Measurements from ENCODE around the gene TRAF4.
A peak's percentile ranks its signal among the peaks of the same experiment; 100 is the strongest.
"Not testable (repeated sequence)": the region's sequence is repeated elsewhere in the genome, so short reads cannot be mapped to it uniquely, and the experiment has no call there.

The TRAF4 gene

GRCh38 chr17:28716740-28717577 is 26.9 kb upstream of the TRAF4 start:
- peak overlapping the region; percentile 64 to 81 for H3K4me3 ChIP-seq (ENCODE audit: low read length in 2 of 2)
- peaks cover 17 to 27% of the 10 kb centered on the region in 2 donors for H3K36me3 ChIP-seq (ENCODE audit: control insufficient read depth in 2 of 2, insufficient read depth in 2 of 2, low read length in 2 of 2)
- H3K9me3 ChIP-seq (ENCODE audit: control insufficient read depth in 2 of 2, low read length in 2 of 2) = no peaks in the 10 kb centered on the region
- H3K27me3 ChIP-seq (ENCODE audit: control insufficient read depth in 1 of 2, insufficient read depth in 2 of 2, low read length in 2 of 2) = no peaks in the 10 kb centered on the region
- H3K9ac ChIP-seq (ENCODE audit: low read length in 2 of 2) = peak overlapping the region; percentile 85 to 89
- peak overlapping the region; percentile 89 for H3K27ac ChIP-seq (ENCODE audit: low read length)
- H3K4me1 ChIP-seq (ENCODE audit: control insufficient read depth, insufficient read depth, low read length) = peaks cover 49% of the 10 kb centered on the region

- H3K27ac ChIP-seq (ENCODE audit: low read length) = peak within 1 kb of the TSS; percentile 89
- H3K9me3 ChIP-seq (ENCODE audit: control insufficient read depth in 2 of 2, low read length in 2 of 2) = no peaks in the 10 kb centered on the region
- peak within 1 kb of the TSS; percentile 85 to 89 for H3K9ac ChIP-seq (ENCODE audit: low read length in 2 of 2)
- peak within 1 kb of the TSS; percentile 64 to 81 for H3K4me3 ChIP-seq (ENCODE audit: low read length in 2 of 2)
- H3K27me3 ChIP-seq (ENCODE audit: control insufficient read depth in 1 of 2, insufficient read depth in 2 of 2, low read length in 2 of 2) = no peaks in the 10 kb centered on the region
- H3K4me1 ChIP-seq (ENCODE audit: control insufficient read depth, insufficient read depth, low read length) = peaks cover 49% of the 10 kb centered on the region
- peaks cover 23 to 30% of the 10 kb centered on the region in 2 donors for H3K36me3 ChIP-seq (ENCODE audit: control insufficient read depth in 2 of 2, insufficient read depth in 2 of 2, low read length in 2 of 2)
These were observed 26.1 kb upstream of the TRAF4 start, which contains the start of gene RAB34 for GRCh38 chr17:28717578-28718332. Gene RAB34, minus strand, starts transcription at chr17:28717868. Its CDS starts 602 bp downstream, at chr17:28717266.

GRCh38 chr17:28718333-28719020 is 25.3 kb upstream of the TRAF4 start:
- peak overlapping the region; percentile 84 to 89 for H3K9ac ChIP-seq (ENCODE audit: low read length in 2 of 2)
- peaks cover 49% of the 10 kb centered on the region for H3K4me1 ChIP-seq (ENCODE audit: control insufficient read depth, insufficient read depth, low read length)
- peak overlapping the region; percentile 64 to 81 for H3K4me3 ChIP-seq (ENCODE audit: low read length in 2 of 2)
- H3K27me3 ChIP-seq (ENCODE audit: control insufficient read depth in 1 of 2, insufficient read depth in 2 of 2, low read length in 2 of 2) = no peaks in the 10 kb centered on the region
- peak overlapping the region; percentile 89 for H3K27ac ChIP-seq (ENCODE audit: low read length)
- H3K36me3 ChIP-seq (ENCODE audit: control insufficient read depth in 2 of 2, insufficient read depth in 2 of 2, low read length in 2 of 2) = peaks cover 30 to 37% of the 10 kb centered on the region in 2 donors
- H3K9me3 ChIP-seq (ENCODE audit: control insufficient read depth in 2 of 2, low read length in 2 of 2) = no peaks in the 10 kb centered on the region

- no peaks in the 10 kb centered on the region for H3K27me3 ChIP-seq (ENCODE audit: control insufficient read depth in 1 of 2, insufficient read depth in 2 of 2, low read length in 2 of 2)
- H3K9me3 ChIP-seq (ENCODE audit: control insufficient read depth in 2 of 2, low read length in 2 of 2) = no peaks in the 10 kb centered on the region
- H3K4me3 ChIP-seq (ENCODE audit: low read length in 2 of 2) = peak overlapping the region; percentile 93 to 96
- H3K4me1 ChIP-seq (ENCODE audit: control insufficient read depth, insufficient read depth, low read length) = peaks cover 49% of the 10 kb centered on the region
- peak overlapping the region; percentile 87 to 89 for H3K9ac ChIP-seq (ENCODE audit: low read length in 2 of 2)
- peak overlapping the region; percentile 76 for H3K27ac ChIP-seq (ENCODE audit: low read length)
- H3K36me3 ChIP-seq (ENCODE audit: control insufficient read depth in 2 of 2, insufficient read depth in 2 of 2, low read length in 2 of 2) = peaks cover 31 to 39% of the 10 kb centered on the region in 2 donors
These were observed 24.8 kb upstream of the TRAF4 start for GRCh38 chr17:28719021-28719433.

- Histone ChIP-seq H3K4me3 (ENCODE audit: low read length in 2 of 2) (peak overlapping the region; percentile 93 to 96), H3K27me3 (ENCODE audit: control insufficient read depth in 1 of 2, insufficient read depth in 2 of 2, low read length in 2 of 2) (no peaks in the 10 kb centered on the region), H3K27ac (ENCODE audit: low read length) (peak overlapping the region; percentile 76), H3K4me1 (ENCODE audit: control insufficient read depth, insufficient read depth, low read length) (peaks cover 55% of the 10 kb centered on the region), H3K36me3 (ENCODE audit: control insufficient read depth in 2 of 2, insufficient read depth in 2 of 2, low read length in 2 of 2) (peaks cover 22 to 31% of the 10 kb centered on the region in 2 donors), H3K9me3 (ENCODE audit: control insufficient read depth in 2 of 2, low read length in 2 of 2) (no peaks in the 10 kb centered on the region), H3K9ac (ENCODE audit: low read length in 2 of 2) (peak overlapping the region; percentile 87 to 89)
These were observed 23.4 kb upstream of the TRAF4 start for GRCh38 chr17:28720247-28720996.

- Histone ChIP-seq H3K36me3 (ENCODE audit: control insufficient read depth in 2 of 2, insufficient read depth in 2 of 2, low read length in 2 of 2) (peaks cover 22 to 28% of the 10 kb centered on the region in 2 donors), H3K4me1 (ENCODE audit: control insufficient read depth, insufficient read depth, low read length) (peaks cover 58% of the 10 kb centered on the region), H3K9ac (ENCODE audit: low read length in 2 of 2) (peak overlapping the region in 1 of 2 donors; percentile 89), H3K4me3 (ENCODE audit: low read length in 2 of 2) (peak overlapping the region; percentile 93 to 96)
- H3K27me3 ChIP-seq (ENCODE audit: control insufficient read depth in 1 of 2, insufficient read depth in 2 of 2, low read length in 2 of 2); H3K27ac ChIP-seq (ENCODE audit: low read length); H3K9me3 ChIP-seq (ENCODE audit: control insufficient read depth in 2 of 2, low read length in 2 of 2): not testable (repeated sequence)
These were observed 22.8 kb upstream of the TRAF4 start for GRCh38 chr17:28720997-28721329.

GRCh38 chr17:28722417-28723158 is 21.2 kb upstream of the TRAF4 start:
- peaks cover 22 to 27% of the 10 kb centered on the region in 2 donors for H3K36me3 ChIP-seq (ENCODE audit: control insufficient read depth in 2 of 2, insufficient read depth in 2 of 2, low read length in 2 of 2)
- H3K9me3 ChIP-seq (ENCODE audit: control insufficient read depth in 2 of 2, low read length in 2 of 2) = no peaks in the 10 kb centered on the region
- peaks cover 2 to 10% of the 10 kb centered on the region in 2 donors for H3K27me3 ChIP-seq (ENCODE audit: control insufficient read depth in 1 of 2, insufficient read depth in 2 of 2, low read length in 2 of 2)
- no peak overlapping the region for H3K27ac ChIP-seq (ENCODE audit: low read length)
- no peak overlapping the region for H3K9ac ChIP-seq (ENCODE audit: low read length in 2 of 2)
- no peak overlapping the region for H3K4me3 ChIP-seq (ENCODE audit: low read length in 2 of 2)
- peaks cover 59% of the 10 kb centered on the region for H3K4me1 ChIP-seq (ENCODE audit: control insufficient read depth, insufficient read depth, low read length)

- H3K9me3 ChIP-seq (ENCODE audit: control insufficient read depth in 2 of 2, low read length in 2 of 2) = no peaks in the 10 kb centered on the region
- no peak overlapping the region for H3K9ac ChIP-seq (ENCODE audit: low read length in 2 of 2)
- peaks cover 2 to 10% of the 10 kb centered on the region in 2 donors for H3K27me3 ChIP-seq (ENCODE audit: control insufficient read depth in 1 of 2, insufficient read depth in 2 of 2, low read length in 2 of 2)
- H3K36me3 ChIP-seq (ENCODE audit: control insufficient read depth in 2 of 2, insufficient read depth in 2 of 2, low read length in 2 of 2) = peaks cover 22 to 27% of the 10 kb centered on the region in 2 donors
- peaks cover 60% of the 10 kb centered on the region for H3K4me1 ChIP-seq (ENCODE audit: control insufficient read depth, insufficient read depth, low read length)
- no peak overlapping the region for H3K27ac ChIP-seq (ENCODE audit: low read length)
- H3K4me3 ChIP-seq (ENCODE audit: low read length in 2 of 2) = no peak overlapping the region
These were observed 20.5 kb upstream of the TRAF4 start for GRCh38 chr17:28723159-28723835.

GRCh38 chr17:28723836-28724499 is 19.8 kb upstream of the TRAF4 start:
- peaks cover 57% of the 10 kb centered on the region for H3K4me1 ChIP-seq (ENCODE audit: control insufficient read depth, insufficient read depth, low read length)
- not testable (repeated sequence) for H3K4me3 ChIP-seq (ENCODE audit: low read length in 2 of 2); H3K9me3 ChIP-seq (ENCODE audit: control insufficient read depth in 2 of 2, low read length in 2 of 2); H3K27ac ChIP-seq (ENCODE audit: low read length); H3K9ac ChIP-seq (ENCODE audit: low read length in 2 of 2); H3K27me3 ChIP-seq (ENCODE audit: control insufficient read depth in 1 of 2, insufficient read depth in 2 of 2, low read length in 2 of 2)
- peaks cover 22 to 27% of the 10 kb centered on the region in 2 donors for H3K36me3 ChIP-seq (ENCODE audit: control insufficient read depth in 2 of 2, insufficient read depth in 2 of 2, low read length in 2 of 2)

Data from stomach smooth muscle (tissue), 2 donors.